GM18499 (cell line): ENCODE data around the gene KRTAP17-1.
"Not testable (repeated sequence)": the region's sequence is repeated elsewhere in the genome, so short reads cannot be mapped to it uniquely, and the experiment has no call there.

Source experiments
- ATAC-seq: cut with Tn5 transposase; IDR thresholded peaks from one replicate; pipeline ENCODE4 v1.9.1; 2021; ENCODE audit warnings: moderate number of reproducible peaks; ENCODE audit not compliant: insufficient read depth, unreplicated experiment

KRTAP17-1 gene

GRCh38 chr17:41308251-41308917 lies 7.1 kb downstream of the KRTAP17-1 start:
- ATAC-seq, result no peak

DNA sequence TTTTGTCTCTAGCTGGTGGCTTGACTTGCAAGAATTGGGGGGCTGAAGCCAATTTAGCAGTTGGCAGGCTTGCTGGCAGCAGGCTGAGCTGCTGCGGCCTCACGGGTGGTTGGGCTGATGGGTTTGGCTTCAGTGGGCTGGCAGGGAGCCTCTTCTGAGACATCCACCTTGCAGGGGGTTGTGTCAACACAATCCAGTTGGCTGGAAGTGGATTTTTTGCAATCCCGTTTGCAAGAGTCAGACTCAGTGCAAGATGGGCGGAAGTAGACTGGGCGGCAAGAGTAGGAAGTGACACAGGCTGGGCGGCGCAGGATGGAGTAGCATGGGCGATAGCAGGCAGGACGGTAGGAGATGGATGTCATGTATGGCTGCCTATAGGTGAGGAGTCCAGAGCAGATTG lies 7.9 kb downstream of the KRTAP17-1 start:
- ATAC-seq, result no peak

GRCh38 chr17:41304091-41304490 lies 11.4 kb downstream of the KRTAP17-1 start:
- no peak for ATAC-seq

DNA sequence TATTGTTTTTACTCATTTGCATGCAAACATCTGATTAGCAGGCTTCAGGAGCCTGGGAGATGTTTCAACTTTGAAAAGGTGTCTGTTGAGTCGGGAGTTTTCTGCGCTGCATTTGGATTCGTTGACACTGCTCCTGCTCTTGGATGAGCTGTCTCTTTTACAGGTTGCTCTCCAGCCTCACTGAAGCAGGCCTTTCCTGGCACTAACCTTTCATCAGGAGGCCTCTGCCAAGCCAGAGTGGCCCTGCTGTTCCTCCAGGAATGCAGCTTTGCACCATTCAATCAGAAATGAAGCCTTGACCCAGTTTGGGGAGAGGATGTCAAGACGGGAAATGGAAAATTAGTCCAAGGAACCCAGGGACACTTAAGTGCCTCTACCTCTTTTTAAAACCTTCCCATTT lies 12.5 kb downstream of the KRTAP17-1 start:
- ATAC-seq, result no peak

DNA sequence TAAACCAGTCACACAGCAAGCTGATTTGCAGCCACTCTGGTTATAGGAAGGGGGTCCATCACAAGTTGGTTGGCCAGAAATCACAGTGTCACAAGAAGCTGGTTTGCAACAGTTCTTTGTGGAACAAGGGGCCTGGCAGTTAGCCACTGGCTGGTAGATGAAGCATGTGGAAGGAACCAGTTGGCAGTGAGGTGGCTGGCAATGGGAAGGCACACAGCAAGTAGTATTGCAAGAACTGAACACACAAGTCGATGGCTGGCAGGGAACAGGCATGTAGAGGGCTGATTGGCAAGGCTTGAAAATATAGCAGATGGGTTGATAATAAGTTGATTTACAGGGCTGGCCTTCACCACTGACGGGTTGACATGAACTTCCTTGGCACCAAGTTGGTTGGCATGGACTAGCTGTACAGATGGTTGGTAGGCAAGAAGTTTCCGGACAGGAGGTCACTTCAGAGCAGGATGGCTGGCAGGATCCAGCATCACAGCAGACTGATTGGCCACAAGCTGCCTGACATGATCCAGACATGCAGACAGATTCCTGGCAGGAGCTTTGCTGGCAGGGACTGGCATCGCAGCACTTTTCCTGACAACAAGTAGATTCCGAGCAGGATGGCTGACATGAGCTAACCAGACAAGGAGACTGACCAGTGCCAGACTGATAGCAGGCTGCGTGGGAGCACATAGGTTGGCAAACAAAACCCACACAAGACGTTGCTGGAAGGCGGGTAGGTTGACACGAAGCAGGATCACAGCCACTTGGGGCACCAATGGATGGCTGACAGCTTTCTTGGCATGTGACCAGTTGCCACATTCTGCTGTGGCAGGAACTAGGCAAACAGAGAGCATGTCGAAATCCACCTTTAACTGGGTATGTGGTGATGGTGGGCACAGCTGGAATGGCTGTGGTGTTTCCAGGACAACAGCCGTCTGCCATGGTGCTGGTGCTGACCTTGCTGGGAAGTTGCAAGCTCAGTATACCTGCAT lies 13.3 kb downstream of the KRTAP17-1 start, which contains the start of gene KRTAP29-1:
Gene KRTAP29-1, minus strand, starts transcription at position 936 of the 986 bp plus-strand sequence. Its CDS starts 0 bp downstream, at position 936.
- no peak for ATAC-seq

DNA sequence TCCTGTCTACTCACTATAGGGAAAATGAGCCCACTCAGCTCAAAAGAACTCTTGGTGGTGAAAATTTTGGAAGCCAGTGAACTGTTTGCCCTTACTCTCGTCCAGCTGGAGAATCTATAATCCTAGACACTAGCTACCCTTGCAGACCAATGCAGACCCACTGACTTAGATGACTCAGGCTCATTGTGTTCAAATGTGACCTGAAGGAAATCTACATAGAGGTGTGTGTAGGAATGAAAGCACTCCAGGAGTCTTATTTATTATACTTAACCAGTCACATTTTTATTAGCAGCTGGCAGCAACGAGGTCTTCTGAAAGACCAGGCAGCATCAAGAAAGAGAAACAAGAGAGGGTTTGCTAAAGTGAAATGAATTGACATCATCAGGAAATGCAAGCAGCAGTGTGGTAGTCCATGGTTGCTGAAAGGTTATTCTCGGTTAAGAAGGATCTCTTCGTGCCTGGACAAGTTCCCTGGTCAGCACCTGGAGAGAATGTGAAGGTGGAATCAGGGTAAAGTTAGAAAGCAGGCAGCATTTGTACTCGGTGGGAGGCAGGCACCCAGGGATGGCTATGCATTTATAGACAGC lies 14.2 kb downstream of the KRTAP17-1 start:
- no peak for ATAC-seq

- ATAC-seq, result no peak
Measured at GRCh38 chr17:41298458-41299135, 16.9 kb downstream of the KRTAP17-1 start.

- no peak for ATAC-seq
Measured at GRCh38 chr17:41296846-41297245, 18.7 kb downstream of the KRTAP17-1 start.

DNA sequence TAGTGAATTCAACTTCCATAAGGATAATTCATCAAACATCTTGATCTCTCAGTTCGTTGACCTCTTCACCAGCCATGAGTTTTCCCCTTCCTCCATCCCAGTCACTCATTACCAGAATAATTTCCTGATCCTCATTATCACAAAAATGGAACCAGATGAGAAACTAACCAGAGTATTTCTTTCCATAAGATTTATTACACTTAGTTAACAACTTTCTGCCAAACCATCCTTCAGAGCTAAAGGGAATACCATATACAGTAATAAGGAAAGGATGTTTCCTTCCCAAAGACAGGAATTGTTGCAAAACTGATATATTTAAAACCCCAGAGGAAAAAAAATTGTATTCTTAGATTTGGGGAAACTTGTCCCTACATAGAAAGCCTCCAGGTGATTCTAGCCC lies 21.5 kb downstream of the KRTAP17-1 start:
- ATAC-seq, result no peak

DNA sequence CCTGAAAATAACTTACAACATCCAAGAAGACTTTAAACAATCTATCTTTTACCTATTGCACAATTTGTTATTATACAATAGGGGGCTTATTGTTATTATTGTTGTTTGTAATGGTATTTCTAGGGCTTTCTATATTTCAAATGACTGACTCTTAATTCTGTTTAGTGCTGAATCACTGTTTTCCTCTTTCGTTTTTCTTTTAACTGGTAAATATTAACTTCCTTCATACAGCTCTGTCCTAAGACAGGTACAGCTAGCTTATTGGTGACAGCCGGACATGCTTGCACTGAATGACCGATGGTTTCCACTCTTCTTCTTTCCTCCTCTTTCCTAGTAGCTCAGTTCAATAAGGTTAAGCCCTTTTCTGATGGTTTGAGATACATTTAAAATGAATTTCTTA lies 28.5 kb downstream of the KRTAP17-1 start:
- ATAC-seq, result no peak

DNA sequence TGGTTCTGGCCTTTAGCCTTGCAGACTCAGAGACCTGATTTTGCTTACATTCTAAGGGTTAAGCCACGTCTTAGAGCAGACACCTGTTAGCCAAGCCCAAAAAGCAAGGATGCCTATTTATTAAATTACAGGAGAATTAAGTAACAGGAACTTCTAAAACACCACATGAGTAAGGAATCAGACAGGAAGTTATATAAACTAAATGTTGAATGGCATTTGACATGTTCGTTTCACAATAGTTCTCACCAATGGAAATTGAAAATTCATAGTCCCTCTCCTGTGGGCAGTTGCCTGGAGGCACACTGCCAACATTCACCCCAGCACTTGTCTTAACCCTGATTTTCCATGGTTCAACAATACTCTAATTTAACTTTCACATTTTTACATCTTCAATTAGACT lies 31.0 kb downstream of the KRTAP17-1 start:
- no peak for ATAC-seq

- no peak for ATAC-seq
Measured at GRCh38 chr17:41284043-41284442, 31.5 kb downstream of the KRTAP17-1 start.

DNA sequence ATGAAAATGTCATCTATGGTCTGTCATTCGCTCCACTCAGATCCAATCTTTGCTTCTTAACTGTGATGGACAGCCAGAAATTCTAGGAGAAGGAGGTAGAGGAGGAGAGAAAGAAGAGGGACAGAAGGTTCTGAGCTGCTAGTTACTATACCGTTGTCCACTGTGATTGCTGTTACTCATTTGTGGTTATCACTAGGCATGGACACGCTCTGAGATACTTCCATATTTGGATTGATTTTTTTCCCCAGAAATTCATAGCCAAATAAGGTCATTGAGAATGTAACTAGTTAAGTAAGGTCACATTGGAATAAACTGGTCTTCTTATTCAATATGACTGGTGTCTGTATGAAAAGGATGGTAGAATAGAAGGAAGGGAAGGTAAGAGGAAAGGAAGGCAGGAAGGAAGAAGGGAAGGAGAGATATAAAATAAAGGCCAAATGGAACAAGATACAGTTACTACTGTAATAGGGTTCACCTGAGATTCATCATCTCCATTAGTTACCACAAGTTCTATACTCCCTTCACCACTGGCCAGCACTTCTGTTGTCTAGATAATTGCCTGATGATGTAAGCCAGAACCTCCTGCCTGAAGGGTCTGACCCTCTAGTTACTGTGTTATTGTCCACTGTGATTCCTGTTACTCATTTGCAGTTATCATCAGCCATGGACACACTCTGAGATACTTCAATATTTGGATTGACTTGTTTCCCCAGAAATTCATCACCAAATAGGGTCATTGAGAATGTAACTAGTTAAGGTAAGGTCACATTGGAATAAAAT lies 37.1 kb downstream of the KRTAP17-1 start:
- ATAC-seq, result no peak

- not testable (repeated sequence) for ATAC-seq
Measured at GRCh38 chr17:41275648-41276190, 39.8 kb downstream of the KRTAP17-1 start, which contains the start of gene KRTAP9-7. Gene KRTAP9-7, plus strand, starts transcription at chr17:41275698. Its CDS starts 0 bp downstream, at chr17:41275698.

DNA sequence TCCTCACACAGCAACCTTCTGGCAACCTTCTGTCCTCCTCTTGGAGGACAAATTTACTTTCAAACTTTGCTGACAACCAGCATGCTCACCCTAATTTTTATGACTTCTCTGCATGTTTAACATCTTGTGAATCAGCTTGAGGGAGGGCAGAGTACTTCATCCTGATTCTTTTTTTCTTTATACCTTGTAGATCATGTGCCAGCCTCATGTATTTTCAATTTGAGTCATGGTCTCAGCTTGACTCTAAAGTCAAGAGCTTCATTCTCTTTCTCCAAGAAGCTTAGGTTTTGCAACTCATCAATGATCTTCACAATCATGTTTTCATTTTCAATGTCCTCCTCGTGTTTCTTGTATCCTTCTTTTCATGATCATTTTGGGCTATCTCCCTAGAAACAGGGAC lies 43.7 kb downstream of the KRTAP17-1 start:
- no peak for ATAC-seq

- not testable (repeated sequence) for ATAC-seq
Measured at GRCh38 chr17:41271323-41271722, 44.2 kb downstream of the KRTAP17-1 start.

GRCh38 chr17:41267711-41268110 lies 47.8 kb downstream of the KRTAP17-1 start:
- ATAC-seq, result no peak

DNA sequence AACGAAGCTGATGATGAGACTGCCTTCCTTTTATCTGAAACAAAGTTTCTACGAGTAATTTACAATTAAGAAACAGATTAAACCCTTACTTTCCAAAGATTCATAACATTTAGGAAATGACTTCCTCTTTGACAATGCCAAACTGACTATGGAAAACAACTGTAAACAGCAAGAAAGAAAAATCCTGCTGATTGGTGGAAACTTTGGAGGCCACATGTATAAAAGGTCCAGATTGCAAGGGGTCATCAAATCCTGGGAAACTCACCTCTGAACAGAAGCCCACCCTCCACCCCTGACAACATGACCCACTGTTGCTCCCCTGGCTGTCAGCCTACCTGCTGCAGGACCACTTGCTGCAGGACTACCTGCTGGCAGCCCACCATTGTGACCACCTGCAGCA lies 50.4 kb downstream of the KRTAP17-1 start, which contains the start of gene KRTAP9-6:
Gene KRTAP9-6, plus strand, starts transcription at position 301 of the 400 bp plus-strand sequence. Its CDS starts 0 bp downstream, at position 301.
- no peak for ATAC-seq
